Skeletal muscle tissue (tissue), 1 donor: ENCODE results near the gene CAPZA3. TPM values are rescaled to one million over a fixed set of nuclear protein-coding genes. Genes with fewer than 3 reads are reported as not detected.

ENCODE experiments used
- total RNA-seq: library from RNA; depleted of rRNA; stranded (reverse); fragments of >200 nt; gene quantifications from one replicate; pipeline ENCODE4 v1.2.3, GENCODE V29; 2014

CAPZA3 gene
- total RNA-seq, 1 donor from 2014 or later: not detected

Other genes starting within 250 kb of the CAPZA3 start
- gene PLCZ1, start 107 bp upstream of the CAPZA3 start, total RNA-seq: not detected